ENCODE results near the gene EMX1.

The EMX1 gene

GRCh38 chr2:72961853-72962468, 44.6 kb downstream of the EMX1 start:
- Histone ChIP-seq H3K27ac (ENCODE audit: low read length) (no peak overlapping the region), H3K36me3 (ENCODE audit: control insufficient read depth in 2 of 2, insufficient read depth in 2 of 2, low read length in 2 of 2) (peaks cover 0 to 4% of the 10 kb centered on the region in 2 donors), H3K9me3 (ENCODE audit: control insufficient read depth in 2 of 2, low read length in 2 of 2) (no peaks in the 10 kb centered on the region), H3K4me1 (ENCODE audit: control insufficient read depth, insufficient read depth, low read length) (no peaks in the 10 kb centered on the region), H3K27me3 (ENCODE audit: control insufficient read depth in 1 of 2, insufficient read depth in 2 of 2, low read length in 2 of 2) (no peaks in the 10 kb centered on the region), H3K9ac (ENCODE audit: low read length in 2 of 2) (no peak overlapping the region), H3K4me3 (ENCODE audit: low read length in 2 of 2) (no peak overlapping the region)

GRCh38 chr2:72962911-72963310, 45.6 kb downstream of the EMX1 start:
- Histone ChIP-seq H3K27me3 (ENCODE audit: control insufficient read depth in 1 of 2, insufficient read depth in 2 of 2, low read length in 2 of 2) (no peaks in the 10 kb centered on the region), H3K9ac (ENCODE audit: low read length in 2 of 2) (no peak overlapping the region), H3K4me3 (ENCODE audit: low read length in 2 of 2) (no peak overlapping the region), H3K36me3 (ENCODE audit: control insufficient read depth in 2 of 2, insufficient read depth in 2 of 2, low read length in 2 of 2) (peaks cover 0 to 4% of the 10 kb centered on the region in 2 donors), H3K9me3 (ENCODE audit: control insufficient read depth in 2 of 2, low read length in 2 of 2) (no peaks in the 10 kb centered on the region), H3K4me1 (ENCODE audit: control insufficient read depth, insufficient read depth, low read length) (no peaks in the 10 kb centered on the region), H3K27ac (ENCODE audit: low read length) (no peak overlapping the region)

- Histone ChIP-seq H3K27ac (ENCODE audit: low read length) (no peak overlapping the region), H3K4me1 (ENCODE audit: control insufficient read depth, insufficient read depth, low read length) (no peaks in the 10 kb centered on the region), H3K36me3 (ENCODE audit: control insufficient read depth in 2 of 2, insufficient read depth in 2 of 2, low read length in 2 of 2) (peaks cover 0 to 4% of the 10 kb centered on the region in 2 donors), H3K27me3 (ENCODE audit: control insufficient read depth in 1 of 2, insufficient read depth in 2 of 2, low read length in 2 of 2) (no peaks in the 10 kb centered on the region), H3K9ac (ENCODE audit: low read length in 2 of 2) (no peak overlapping the region), H3K9me3 (ENCODE audit: control insufficient read depth in 2 of 2, low read length in 2 of 2) (no peaks in the 10 kb centered on the region), H3K4me3 (ENCODE audit: low read length in 2 of 2) (no peak overlapping the region)
Observed at GRCh38 chr2:72963423-72964145, 46.3 kb downstream of the EMX1 start.

DNA sequence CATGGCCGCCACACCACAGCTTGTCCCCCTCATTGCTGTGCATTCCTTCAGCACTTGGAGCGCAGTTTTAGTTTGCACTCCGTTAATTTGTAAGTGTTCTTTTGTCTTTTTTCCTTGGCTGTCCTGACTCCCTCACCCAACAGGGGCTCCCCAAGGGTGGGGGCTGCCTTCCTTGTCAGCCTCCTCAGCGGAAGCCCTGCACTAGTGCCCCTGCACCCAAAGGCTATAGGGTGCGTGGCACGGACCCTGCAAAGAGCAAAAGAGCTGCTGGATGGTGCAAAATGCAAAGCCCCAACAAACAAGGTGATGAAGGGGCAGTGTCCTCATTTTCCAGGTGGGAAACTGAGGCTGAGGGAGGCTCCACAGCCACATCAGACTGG, 46.8 kb downstream of the EMX1 start:
- Histone ChIP-seq H3K27me3 (ENCODE audit: control insufficient read depth in 1 of 2, insufficient read depth in 2 of 2, low read length in 2 of 2) (no peaks in the 10 kb centered on the region), H3K9me3 (ENCODE audit: control insufficient read depth in 2 of 2, low read length in 2 of 2) (no peaks in the 10 kb centered on the region), H3K4me1 (ENCODE audit: control insufficient read depth, insufficient read depth, low read length) (no peaks in the 10 kb centered on the region), H3K27ac (ENCODE audit: low read length) (no peak overlapping the region), H3K4me3 (ENCODE audit: low read length in 2 of 2) (no peak overlapping the region), H3K9ac (ENCODE audit: low read length in 2 of 2) (no peak overlapping the region), H3K36me3 (ENCODE audit: control insufficient read depth in 2 of 2, insufficient read depth in 2 of 2, low read length in 2 of 2) (peaks cover 0 to 4% of the 10 kb centered on the region in 2 donors)

- no peak overlapping the region for H3K9ac ChIP-seq (ENCODE audit: low read length in 2 of 2)
- H3K27me3 ChIP-seq (ENCODE audit: control insufficient read depth in 1 of 2, insufficient read depth in 2 of 2, low read length in 2 of 2): no peaks in the 10 kb centered on the region
- no peak overlapping the region for H3K27ac ChIP-seq (ENCODE audit: low read length)
- H3K4me1 ChIP-seq (ENCODE audit: control insufficient read depth, insufficient read depth, low read length): no peaks in the 10 kb centered on the region
- no peaks in the 10 kb centered on the region for H3K9me3 ChIP-seq (ENCODE audit: control insufficient read depth in 2 of 2, low read length in 2 of 2)
- no peak overlapping the region for H3K4me3 ChIP-seq (ENCODE audit: low read length in 2 of 2)
- H3K36me3 ChIP-seq (ENCODE audit: control insufficient read depth in 2 of 2, insufficient read depth in 2 of 2, low read length in 2 of 2): peaks cover 0 to 4% of the 10 kb centered on the region in 2 donors
Observed at GRCh38 chr2:72965016-72965415, 47.7 kb downstream of the EMX1 start.

DNA sequence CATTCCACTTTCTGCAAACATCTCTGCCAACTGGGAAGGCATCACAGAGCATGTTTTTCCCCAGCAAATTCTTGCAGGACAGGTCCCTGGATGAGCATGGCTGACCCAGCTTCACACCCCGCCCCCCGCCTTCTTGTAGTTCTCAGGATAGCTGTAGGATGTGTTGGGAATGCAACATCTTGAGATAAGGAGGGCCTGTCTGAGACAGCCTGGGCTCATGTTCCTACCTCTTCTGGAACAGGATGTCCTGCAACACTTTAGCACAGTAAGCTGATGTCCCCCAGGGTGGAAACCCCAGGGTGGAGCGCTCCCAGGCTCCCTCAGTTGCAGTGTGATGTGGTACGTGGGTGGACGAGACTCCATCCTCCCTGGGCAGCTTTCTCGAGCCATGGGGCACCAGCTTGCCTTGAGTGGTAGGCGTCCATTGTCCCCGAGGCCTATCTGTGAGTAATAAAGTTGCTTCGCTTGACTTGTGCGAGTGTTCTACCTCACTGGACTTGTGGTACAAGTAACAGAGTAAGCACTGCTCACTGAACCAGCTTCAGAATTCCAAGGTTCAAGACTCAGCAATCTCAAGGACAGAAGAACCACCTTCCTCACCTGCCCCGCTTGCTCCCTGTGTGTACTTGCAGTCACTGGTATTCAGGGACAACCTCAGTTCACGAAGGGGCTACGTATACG, 48.6 kb downstream of the EMX1 start:
- Histone ChIP-seq H3K36me3 (ENCODE audit: control insufficient read depth in 2 of 2, insufficient read depth in 2 of 2, low read length in 2 of 2) (peaks cover 0 to 4% of the 10 kb centered on the region in 2 donors), H3K27me3 (ENCODE audit: control insufficient read depth in 1 of 2, insufficient read depth in 2 of 2, low read length in 2 of 2) (no peaks in the 10 kb centered on the region), H3K9me3 (ENCODE audit: control insufficient read depth in 2 of 2, low read length in 2 of 2) (no peaks in the 10 kb centered on the region), H3K9ac (ENCODE audit: low read length in 2 of 2) (no peak overlapping the region), H3K27ac (ENCODE audit: low read length) (no peak overlapping the region), H3K4me1 (ENCODE audit: control insufficient read depth, insufficient read depth, low read length) (no peaks in the 10 kb centered on the region), H3K4me3 (ENCODE audit: low read length in 2 of 2) (no peak overlapping the region)

DNA sequence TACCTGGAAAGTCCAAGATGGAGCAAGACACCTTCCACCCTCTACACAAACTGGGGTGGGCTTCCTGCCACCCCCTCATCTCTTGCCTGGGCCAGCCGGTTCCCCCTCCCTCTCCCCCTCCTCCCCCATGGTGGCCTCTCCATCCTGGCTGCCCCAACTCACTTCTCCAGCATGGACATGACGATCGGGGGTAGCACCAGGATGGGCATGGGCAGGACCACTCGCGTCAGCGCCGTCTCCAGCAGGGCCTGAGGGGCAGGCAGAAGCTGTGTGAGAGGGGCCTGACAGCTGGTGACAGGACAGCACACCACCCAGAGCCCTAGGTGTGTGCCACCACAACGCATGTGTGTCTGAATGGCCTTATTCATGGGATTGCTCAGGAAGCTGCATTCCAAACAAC, 51.0 kb downstream of the EMX1 start:
- Histone ChIP-seq H3K4me1 (ENCODE audit: control insufficient read depth, insufficient read depth, low read length) (no peaks in the 10 kb centered on the region), H3K27me3 (ENCODE audit: control insufficient read depth in 1 of 2, insufficient read depth in 2 of 2, low read length in 2 of 2) (no peaks in the 10 kb centered on the region), H3K27ac (ENCODE audit: low read length) (no peak overlapping the region), H3K9me3 (ENCODE audit: control insufficient read depth in 2 of 2, low read length in 2 of 2) (no peaks in the 10 kb centered on the region), H3K4me3 (ENCODE audit: low read length in 2 of 2) (no peak overlapping the region), H3K9ac (ENCODE audit: low read length in 2 of 2) (no peak overlapping the region), H3K36me3 (ENCODE audit: control insufficient read depth in 2 of 2, insufficient read depth in 2 of 2, low read length in 2 of 2) (peaks cover 0 to 4% of the 10 kb centered on the region in 2 donors)

DNA sequence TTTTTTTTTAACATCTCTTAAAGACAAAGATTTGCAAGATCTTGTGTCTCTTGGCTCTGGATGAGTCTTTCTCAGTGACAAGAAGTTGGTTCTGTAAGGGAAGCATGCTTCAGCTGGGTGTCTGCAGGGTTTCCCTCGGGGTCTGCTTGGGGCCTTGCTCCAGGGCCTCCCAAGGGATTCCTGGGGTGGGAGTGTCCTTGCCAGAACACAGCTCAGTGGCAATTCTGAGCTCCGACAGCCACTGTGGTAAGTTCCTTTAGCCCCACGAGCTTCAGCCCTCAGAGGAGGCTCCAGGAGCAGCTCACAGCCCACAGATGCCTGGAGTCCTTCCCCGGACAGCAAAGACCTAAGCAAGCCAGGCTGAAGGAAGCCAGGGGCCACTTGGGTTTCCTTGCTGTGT, 52.4 kb downstream of the EMX1 start:
- H3K9me3 ChIP-seq (ENCODE audit: control insufficient read depth in 2 of 2, low read length in 2 of 2): no peaks in the 10 kb centered on the region
- no peaks in the 10 kb centered on the region for H3K4me1 ChIP-seq (ENCODE audit: control insufficient read depth, insufficient read depth, low read length)
- no peaks in the 10 kb centered on the region for H3K27me3 ChIP-seq (ENCODE audit: control insufficient read depth in 1 of 2, insufficient read depth in 2 of 2, low read length in 2 of 2)
- no peak overlapping the region for H3K9ac ChIP-seq (ENCODE audit: low read length in 2 of 2)
- no peak overlapping the region for H3K27ac ChIP-seq (ENCODE audit: low read length)
- H3K4me3 ChIP-seq (ENCODE audit: low read length in 2 of 2): no peak overlapping the region
- H3K36me3 ChIP-seq (ENCODE audit: control insufficient read depth in 2 of 2, insufficient read depth in 2 of 2, low read length in 2 of 2): peaks cover 0 to 4% of the 10 kb centered on the region in 2 donors

- Histone ChIP-seq H3K27me3 (ENCODE audit: control insufficient read depth in 1 of 2, insufficient read depth in 2 of 2, low read length in 2 of 2) (no peaks in the 10 kb centered on the region), H3K9ac (ENCODE audit: low read length in 2 of 2) (no peak overlapping the region), H3K36me3 (ENCODE audit: control insufficient read depth in 2 of 2, insufficient read depth in 2 of 2, low read length in 2 of 2) (peaks cover 0 to under 1% of the 10 kb centered on the region in 2 donors), H3K4me1 (ENCODE audit: control insufficient read depth, insufficient read depth, low read length) (no peaks in the 10 kb centered on the region), H3K9me3 (ENCODE audit: control insufficient read depth in 2 of 2, low read length in 2 of 2) (no peaks in the 10 kb centered on the region), H3K27ac (ENCODE audit: low read length) (no peak overlapping the region), H3K4me3 (ENCODE audit: low read length in 2 of 2) (no peak overlapping the region)
Observed at GRCh38 chr2:72971036-72971435, 53.7 kb downstream of the EMX1 start.

DNA sequence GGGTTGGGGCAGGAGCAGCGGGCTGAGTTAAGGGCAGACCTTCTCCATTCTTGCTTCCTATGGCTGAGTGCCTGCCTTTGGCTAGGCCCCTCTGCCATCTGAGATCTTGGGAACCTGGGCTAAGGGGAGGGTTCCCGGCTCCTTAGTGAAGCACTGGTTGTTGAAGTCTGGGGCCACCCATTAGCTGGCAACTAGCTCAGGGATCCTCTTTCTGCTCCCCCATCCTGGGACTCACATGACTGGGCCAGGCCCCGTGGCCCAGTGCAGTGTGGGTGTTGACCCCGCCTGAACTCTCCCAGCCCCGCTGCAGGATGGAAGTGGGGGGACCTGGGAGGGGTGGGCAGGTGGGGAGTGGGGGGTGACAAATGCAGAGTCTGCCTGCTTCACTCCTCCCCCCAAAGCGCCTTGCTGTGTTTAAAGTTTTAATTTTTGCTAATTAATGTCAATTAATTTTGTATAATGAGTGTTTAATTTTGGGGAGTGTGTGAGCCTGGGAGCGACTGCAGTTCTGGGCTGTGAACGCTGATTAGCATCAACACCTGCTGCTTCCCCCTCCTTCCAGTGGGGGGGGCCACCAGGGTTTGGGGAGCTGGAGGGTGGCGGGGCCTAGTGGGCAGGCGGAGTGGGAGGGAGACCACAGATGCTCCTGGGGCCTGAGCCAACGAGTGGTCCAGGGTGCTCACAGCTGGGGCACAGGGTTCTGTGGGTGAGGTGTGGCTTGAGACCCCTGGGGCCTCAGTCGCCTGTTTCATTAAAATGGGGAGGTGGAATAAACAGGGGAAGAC, 55.2 kb downstream of the EMX1 start:
- no peaks in the 10 kb centered on the region for H3K27me3 ChIP-seq (ENCODE audit: control insufficient read depth in 1 of 2, insufficient read depth in 2 of 2, low read length in 2 of 2)
- no peaks in the 10 kb centered on the region for H3K4me1 ChIP-seq (ENCODE audit: control insufficient read depth, insufficient read depth, low read length)
- H3K9ac ChIP-seq (ENCODE audit: low read length in 2 of 2): no peak overlapping the region
- no peaks in the 10 kb centered on the region for H3K9me3 ChIP-seq (ENCODE audit: control insufficient read depth in 2 of 2, low read length in 2 of 2)
- H3K4me3 ChIP-seq (ENCODE audit: low read length in 2 of 2): no peak overlapping the region
- H3K36me3 ChIP-seq (ENCODE audit: control insufficient read depth in 2 of 2, insufficient read depth in 2 of 2, low read length in 2 of 2): no peaks in the 10 kb centered on the region
- no peak overlapping the region for H3K27ac ChIP-seq (ENCODE audit: low read length)
